Measurements from ENCODE around the gene TXNDC5. TPM values are rescaled to one million over a fixed set of nuclear protein-coding genes. Genes with fewer than 3 reads are reported as not detected.

Gene TXNDC5
- total RNA-seq, 1 experiment from 2014 or later = 162 TPM

DNA sequence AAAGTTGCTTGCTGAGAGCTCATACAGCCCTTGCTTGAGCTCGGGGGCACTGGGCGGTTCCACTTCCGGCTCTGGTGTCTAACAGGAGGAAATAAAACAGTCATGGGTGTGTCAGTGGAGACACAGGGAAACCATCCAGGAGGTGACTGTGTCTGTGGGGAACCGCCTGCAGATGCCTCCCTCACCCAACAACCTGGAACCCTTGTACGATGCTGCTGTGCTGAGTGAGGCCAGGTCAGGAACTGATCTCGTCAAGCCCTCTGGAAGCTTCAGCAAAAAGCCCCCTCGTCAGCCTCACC lies 15.5 kb downstream of the TXNDC5 start:
- no peak overlapping the region for H3K9ac ChIP-seq (ENCODE audit: low read length)
- no peak overlapping the region for H3K4me2 ChIP-seq (ENCODE audit: low read length)
- H3K9me2 ChIP-seq (ENCODE audit: insufficient read depth) = no peaks in the 10 kb centered on the region
- ChIA-PET POLR2A (no interaction called here), RAD21 (ENCODE audit: low non-redundant PET in 1 of 2, low total read pairs in 2 of 2, uncharacterized antibody in 2 of 2, unreplicated experiment in 2 of 2) (no interaction called here), CTCF (no interaction called here)
- H4K20me1 ChIP-seq (ENCODE audit: insufficient read depth) = no peaks in the 10 kb centered on the region
- BruUV-seq (replicated peaks) = no TSS peak
- H3K79me2 ChIP-seq (ENCODE audit: insufficient read depth, low read length) = peaks cover 41% of the 10 kb centered on the region
- no peak for DNase-seq (ENCODE audit: low read depth, low spot score)
- no peaks in the 10 kb centered on the region for H3K27me3 ChIP-seq (ENCODE audit: insufficient read depth, low read length)
- H3K36me3 ChIP-seq (ENCODE audit: control insufficient read depth in 1 of 2, insufficient read depth in 2 of 2, low read length in 2 of 2) = peaks cover 59 to 63% of the 10 kb centered on the region in 2 experiments
- intact Hi-C loops (cut with micrococcal nuclease) = loop anchor here (5.0 kb wide), 1 partner anchor 97 kb away; no protein-coding TSS in a partner anchor
- no peak overlapping the region for H2AFZ ChIP-seq (ENCODE audit: low read depth, low read length, poor library complexity, severe bottlenecking)
- no peak for TF ChIP-seq JUND (IDR thresholded peaks at IDR 0.05)
- no peak for TF ChIP-seq POLR2AphosphoS5 (IDR thresholded peaks at IDR 0.05; ENCODE audit: low read depth, low read length)
- no peak for TF ChIP-seq ZNF274 (IDR thresholded peaks at IDR 0.05; ENCODE audit: low read depth, low read length)
- TF ChIP-seq EGR1 (IDR thresholded peaks at IDR 0.05; ENCODE audit: low read depth) = no peak
- no peak for TF ChIP-seq SIN3A (IDR thresholded peaks at IDR 0.05; ENCODE audit: low read depth)
- TF ChIP-seq YY1 (IDR thresholded peaks at IDR 0.05; ENCODE audit: extremely low read depth, insufficient replicate concordance, low read depth, low read length) = no peak
- TF ChIP-seq POLR2A (IDR thresholded peaks at IDR 0.05; ENCODE audit: borderline replicate concordance, extremely low read depth, insufficient read depth, insufficient read length) = no peak
- TF ChIP-seq SRF (IDR thresholded peaks at IDR 0.05; ENCODE audit: low read depth) = no peak
- TF ChIP-seq, protein P1, sequence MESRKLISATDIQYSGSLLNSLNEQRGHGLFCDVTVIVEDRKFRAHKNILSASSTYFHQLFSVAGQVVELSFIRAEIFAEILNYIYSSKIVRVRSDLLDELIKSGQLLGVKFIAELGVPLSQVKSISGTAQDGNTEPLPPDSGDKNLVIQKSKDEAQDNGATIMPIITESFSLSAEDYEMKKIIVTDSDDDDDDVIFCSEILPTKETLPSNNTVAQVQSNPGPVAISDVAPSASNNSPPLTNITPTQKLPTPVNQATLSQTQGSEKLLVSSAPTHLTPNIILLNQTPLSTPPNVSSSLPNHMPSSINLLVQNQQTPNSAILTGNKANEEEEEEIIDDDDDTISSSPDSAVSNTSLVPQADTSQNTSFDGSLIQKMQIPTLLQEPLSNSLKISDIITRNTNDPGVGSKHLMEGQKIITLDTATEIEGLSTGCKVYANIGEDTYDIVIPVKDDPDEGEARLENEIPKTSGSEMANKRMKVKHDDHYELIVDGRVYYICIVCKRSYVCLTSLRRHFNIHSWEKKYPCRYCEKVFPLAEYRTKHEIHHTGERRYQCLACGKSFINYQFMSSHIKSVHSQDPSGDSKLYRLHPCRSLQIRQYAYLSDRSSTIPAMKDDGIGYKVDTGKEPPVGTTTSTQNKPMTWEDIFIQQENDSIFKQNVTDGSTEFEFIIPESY (IDR thresholded peaks at IDR 0.05; ENCODE audit: extremely low read depth, insufficient replicate concordance, low read length) = no peak
- no peak for TF ChIP-seq TCF7L2 (IDR thresholded peaks at IDR 0.05; ENCODE audit: borderline replicate concordance, extremely low read depth, insufficient read depth, insufficient read length)
- TF ChIP-seq, protein P2, sequence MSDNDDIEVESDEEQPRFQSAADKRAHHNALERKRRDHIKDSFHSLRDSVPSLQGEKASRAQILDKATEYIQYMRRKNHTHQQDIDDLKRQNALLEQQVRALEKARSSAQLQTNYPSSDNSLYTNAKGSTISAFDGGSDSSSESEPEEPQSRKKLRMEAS (IDR thresholded peaks at IDR 0.05) = no peak
- TF ChIP-seq CEBPB (IDR thresholded peaks at IDR 0.05; ENCODE audit: low read depth) = no peak
- TF ChIP-seq RAD21 (IDR thresholded peaks at IDR 0.05; ENCODE audit: low read depth) = no peak
- no peak for TF ChIP-seq ELF1 (IDR thresholded peaks at IDR 0.05; ENCODE audit: borderline replicate concordance, low read depth)
- TF ChIP-seq, protein P3, sequence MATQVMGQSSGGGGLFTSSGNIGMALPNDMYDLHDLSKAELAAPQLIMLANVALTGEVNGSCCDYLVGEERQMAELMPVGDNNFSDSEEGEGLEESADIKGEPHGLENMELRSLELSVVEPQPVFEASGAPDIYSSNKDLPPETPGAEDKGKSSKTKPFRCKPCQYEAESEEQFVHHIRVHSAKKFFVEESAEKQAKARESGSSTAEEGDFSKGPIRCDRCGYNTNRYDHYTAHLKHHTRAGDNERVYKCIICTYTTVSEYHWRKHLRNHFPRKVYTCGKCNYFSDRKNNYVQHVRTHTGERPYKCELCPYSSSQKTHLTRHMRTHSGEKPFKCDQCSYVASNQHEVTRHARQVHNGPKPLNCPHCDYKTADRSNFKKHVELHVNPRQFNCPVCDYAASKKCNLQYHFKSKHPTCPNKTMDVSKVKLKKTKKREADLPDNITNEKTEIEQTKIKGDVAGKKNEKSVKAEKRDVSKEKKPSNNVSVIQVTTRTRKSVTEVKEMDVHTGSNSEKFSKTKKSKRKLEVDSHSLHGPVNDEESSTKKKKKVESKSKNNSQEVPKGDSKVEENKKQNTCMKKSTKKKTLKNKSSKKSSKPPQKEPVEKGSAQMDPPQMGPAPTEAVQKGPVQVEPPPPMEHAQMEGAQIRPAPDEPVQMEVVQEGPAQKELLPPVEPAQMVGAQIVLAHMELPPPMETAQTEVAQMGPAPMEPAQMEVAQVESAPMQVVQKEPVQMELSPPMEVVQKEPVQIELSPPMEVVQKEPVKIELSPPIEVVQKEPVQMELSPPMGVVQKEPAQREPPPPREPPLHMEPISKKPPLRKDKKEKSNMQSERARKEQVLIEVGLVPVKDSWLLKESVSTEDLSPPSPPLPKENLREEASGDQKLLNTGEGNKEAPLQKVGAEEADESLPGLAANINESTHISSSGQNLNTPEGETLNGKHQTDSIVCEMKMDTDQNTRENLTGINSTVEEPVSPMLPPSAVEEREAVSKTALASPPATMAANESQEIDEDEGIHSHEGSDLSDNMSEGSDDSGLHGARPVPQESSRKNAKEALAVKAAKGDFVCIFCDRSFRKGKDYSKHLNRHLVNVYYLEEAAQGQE (IDR thresholded peaks at IDR 0.05; ENCODE audit: low read depth) = no peak
- H3K4me3 ChIP-seq (replicated peaks in 1 of 2; ENCODE audit: low read depth in 1 of 2, low read length in 2 of 2) = no peak overlapping the region
- no peaks in the 10 kb centered on the region for H3K9me3 ChIP-seq (ENCODE audit: control insufficient read depth in 1 of 2, insufficient read depth in 1 of 2, low read depth in 1 of 2, low read length in 2 of 2)
- no peak overlapping the region for H3K27ac ChIP-seq (ENCODE audit: low read depth, low read length)
- no peaks in the 10 kb centered on the region for H3K4me1 ChIP-seq (ENCODE audit: control insufficient read depth in 1 of 2, insufficient read depth in 2 of 2, low read length in 2 of 2)
- no peak for ATAC-seq
